Keratinocyte (primary cell): Measurements from ENCODE around the gene SIPA1L3. TPM values are rescaled to one million over a fixed set of nuclear protein-coding genes. Genes with fewer than 3 reads are reported as not detected.

Experiments
- DNase-seq: peaks from one replicate; pipeline ENCODE4 v3.0.0-alpha.2; 2011; ENCODE audit warnings: low read depth, missing footprints, low spot score
- FAIRE-seq: peaks from 2 replicates; lab custom pipeline; 2011; peaks lifted over from hg19 to GRCh38; lab: Jason Lieb, UNC
- H2AFZ ChIP-seq: 2 replicates; pipeline ENCODE4 v1.6.0; 2012; ENCODE audit warnings: low read length, control low read depth, inconsistent platforms; ENCODE audit not compliant: control insufficient read depth
- H3K27ac ChIP-seq: 2 replicates; pipeline ENCODE4 v1.5.1; 2011; ENCODE audit warnings: low read length; ENCODE audit not compliant: control insufficient read depth, insufficient read depth
- H3K27me3 ChIP-seq: 3 replicates; pipeline ENCODE4 v1.6.0; 2011; ENCODE audit warnings: low read length; ENCODE audit not compliant: control insufficient read depth, insufficient read depth; ENCODE audit errors: extremely low read depth
- H3K36me3 ChIP-seq, 2 experiments: 2 replicates in 1 of 2; 3 replicates in 1 of 2; pipeline ENCODE4 v1.5.1; 2011; ENCODE audit warnings: low read length in 2 of 2, mild to moderate bottlenecking in 1 of 2; ENCODE audit not compliant: control insufficient read depth in 2 of 2, insufficient read depth in 2 of 2; ENCODE audit errors: extremely low read depth in 1 of 2
- H3K4me1 ChIP-seq: 3 replicates; pipeline ENCODE4 v1.5.1; 2011; ENCODE audit warnings: low read length; ENCODE audit not compliant: control insufficient read depth, insufficient read depth; ENCODE audit errors: extremely low read depth
- H3K4me2 ChIP-seq: 3 replicates; pipeline ENCODE4 v1.6.0; 2011; ENCODE audit warnings: low read depth, low read length; ENCODE audit not compliant: control insufficient read depth, insufficient read depth; ENCODE audit errors: extremely low read depth
- H3K4me3 ChIP-seq, 3 experiments: fragments of 200-600 bp in 1 of 3; sonication (generic) in 1 of 3; 2 replicates in 2 of 3; 3 replicates in 1 of 3; pipeline ENCODE4 v1.5.1; 2011 to 2016; ENCODE audit warnings: low read length in 3 of 3, mild to moderate bottlenecking in 3 of 3, control low read depth in 2 of 3, inconsistent platforms in 1 of 3, low read depth in 1 of 3, mixed read lengths in 1 of 3, mixed run types in 1 of 3, moderate library complexity in 1 of 3; ENCODE audit not compliant: control insufficient read depth in 2 of 3, insufficient read depth in 2 of 3; ENCODE audit errors: extremely low read depth in 1 of 3
- H3K79me2 ChIP-seq: 2 replicates; pipeline ENCODE4 v1.6.0; 2012; ENCODE audit warnings: low read length; ENCODE audit not compliant: control insufficient read depth, insufficient read depth
- H3K9ac ChIP-seq: 3 replicates; pipeline ENCODE4 v1.6.0; 2011; ENCODE audit warnings: low read length; ENCODE audit not compliant: control insufficient read depth, insufficient read depth; ENCODE audit errors: extremely low read depth
- H3K9me1 ChIP-seq: 3 replicates; pipeline ENCODE4 v1.6.0; 2011; ENCODE audit warnings: low read length; ENCODE audit not compliant: control insufficient read depth, insufficient read depth; ENCODE audit errors: extremely low read depth
- H3K9me3 ChIP-seq: 2 replicates; pipeline ENCODE4 v1.5.1; 2012; ENCODE audit warnings: low read depth, low read length; ENCODE audit not compliant: control insufficient read depth
- H4K20me1 ChIP-seq: 3 replicates; pipeline ENCODE4 v1.6.0; 2011; ENCODE audit warnings: low read length; ENCODE audit not compliant: control insufficient read depth, insufficient read depth; ENCODE audit errors: extremely low read depth
- CTCF ChIP-seq, 3 experiments: IDR thresholded peaks in 1 of 3; conservative IDR thresholded peaks in 1 of 3; optimal IDR thresholded peaks in 1 of 3; 2 replicates in 2 of 3; 3 replicates in 1 of 3; pipeline versions ENCODE3 to v1.5.1; 2011; ENCODE audit warnings: low read length in 3 of 3, mild to moderate bottlenecking in 3 of 3, moderate library complexity in 2 of 3, control low read depth in 1 of 3, inconsistent platforms in 1 of 3; ENCODE audit not compliant: insufficient read depth in 2 of 3; ENCODE audit errors: extremely low read depth in 1 of 3
- EZH2 ChIP-seq: IDR thresholded peaks from one replicate; pipeline ENCODE4 v1.6.1; 2012; ENCODE audit warnings: inconsistent platforms, mild to moderate bottlenecking, low read length, moderate library complexity
- dilution Hi-C: fragments of 300-500 bp; cut with MboI; formaldehyde crosslinking; loops from one replicate; pipeline ENCODE4 v1.7.0; 2020; ENCODE audit warnings: low sequenced_read_pairs; ENCODE audit not compliant: extremely low pct_ligation_motif_present
- polyA plus RNA-seq, 5 experiments: library from polyadenylated mRNA; depleted of rRNA in 3 of 5; stranded (reverse) in 3 of 5; stranded (forward) in 1 of 5; unstranded in 1 of 5; fragments of >200 nt; gene quantifications; 1 replicate in 1 of 5; 2 replicates in 3 of 5; 3 replicates in 1 of 5; pipeline versions ENCODE4 v1.2.1 to v1.2.3, GENCODE V29; 2011 to 2012; ENCODE audit warnings: missing spikeins in 2 of 5, low read depth in 1 of 5, low replicate concordance in 1 of 5

Gene SIPA1L3
- polyA plus RNA-seq, 1 donor (not counting 4 experiments of a cell fraction or from before 2014, with no cell fraction given): 8.0 TPM

- Histone ChIP-seq H3K9me1 (no peaks in the 10 kb centered on the region), H3K9me3 (peaks cover 4% of the 10 kb centered on the region), H3K27ac (no peak overlapping the region), H3K36me3 (no peaks in the 10 kb centered on the region), H3K4me1 (peaks cover 13% of the 10 kb centered on the region), H3K79me2 (peaks cover 14% of the 10 kb centered on the region), H2AFZ (no peak overlapping the region), H3K9ac (no peak overlapping the region), H3K4me3 (no peak overlapping the region), H3K4me2 (no peak overlapping the region), H4K20me1 (no peaks in the 10 kb centered on the region), H3K27me3 (no peaks in the 10 kb centered on the region)
- no peak for TF ChIP-seq EZH2
- no peak for TF ChIP-seq CTCF (optimal IDR thresholded peaks at IDR 0.05 in 1 of 3, IDR thresholded peaks at IDR 0.05 in 1 of 3, conservative IDR thresholded peaks at IDR 0.05 in 1 of 3; ENCODE audit: extremely low read depth in 1 of 3, insufficient read depth in 2 of 3, low read length in 3 of 3)
- no peak for FAIRE-seq
- dilution Hi-C loops: no loop called here
- no peak for DNase-seq
These were observed 65.8 kb downstream of the SIPA1L3 start for GRCh38 chr19:37972803-37973202.

- Histone ChIP-seq H3K4me3 (no peak overlapping the region), H3K27ac (no peak overlapping the region), H3K9me1 (no peaks in the 10 kb centered on the region), H3K79me2 (peaks cover 13% of the 10 kb centered on the region), H3K9me3 (peaks cover 4% of the 10 kb centered on the region), H3K9ac (no peak overlapping the region), H3K4me2 (no peak overlapping the region), H3K4me1 (peaks cover 20% of the 10 kb centered on the region), H3K27me3 (no peaks in the 10 kb centered on the region), H3K36me3 (no peaks in the 10 kb centered on the region), H4K20me1 (no peaks in the 10 kb centered on the region), H2AFZ (no peak overlapping the region)
- DNase-seq (no peak), FAIRE-seq (no peak)
- TF ChIP-seq EZH2: no peak
- TF ChIP-seq CTCF (optimal IDR thresholded peaks at IDR 0.05 in 1 of 3, IDR thresholded peaks at IDR 0.05 in 1 of 3, conservative IDR thresholded peaks at IDR 0.05 in 1 of 3; ENCODE audit: extremely low read depth in 1 of 3, insufficient read depth in 2 of 3, low read length in 3 of 3): no peak
- dilution Hi-C loops: no loop called here
These were observed 66.7 kb downstream of the SIPA1L3 start for GRCh38 chr19:37973666-37974065.
